GM12878 (cell line): ENCODE results near the gene TBC1D1. TPM values are rescaled to one million over a fixed set of nuclear protein-coding genes. Genes with fewer than 3 reads are reported as not detected.

Source experiments
- ATAC-seq: fragments of 200-7000 bp; cut with Tn5 transposase; 3 replicates; pipeline ENCODE4 v1.9.1; 2020; ENCODE audit warnings: mild to moderate bottlenecking, moderate library complexity
- BruUV-seq: library from RNA; stranded (reverse); fragments of 400-500 nt; replicated peaks from 2 replicates; lab custom pipeline; 2021; lab: Mats Ljungman, UMichigan
- CTCF ChIA-PET: fragments of 300-600 bp; sonication (Branson Sonifier 250); formaldehyde crosslinking; extraction: SDS; loops from one replicate; lab custom pipeline; 2021; ENCODE audit warnings: inconsistent platforms; lab: Yijun Ruan, JAX
- POLR2A ChIA-PET: fragments of 350-600 bp; formaldehyde crosslinking; extraction: SDS; loops from one replicate; lab custom pipeline; 2021; ENCODE audit warnings: inconsistent platforms; lab: Charles Lee
- RAD21 ChIA-PET: fragments of 300-600 bp; sonication (Branson Sonifier 250); formaldehyde crosslinking; loops from one replicate; lab custom pipeline; 2023; ENCODE audit warnings: antibody characterized with exemption; ENCODE audit not compliant: unreplicated experiment; lab: Charles Lee
- SMC1A ChIA-PET: fragments of 300-600 bp; sonication (Branson Sonifier 250); formaldehyde crosslinking; loops from one replicate; lab custom pipeline; 2023; ENCODE audit not compliant: unreplicated experiment, uncharacterized antibody; lab: Charles Lee
- DNase-seq: peaks from one replicate; pipeline ENCODE4 v3.0.0-alpha.2; 2011; ENCODE audit warnings: low read depth, low spot score
- FAIRE-seq: peaks from 3 replicates; lab custom pipeline; 2011; peaks lifted over from hg19 to GRCh38; lab: Jason Lieb, UNC
- H2AFZ ChIP-seq: 2 replicates; pipeline ENCODE4 v1.6.0; 2011; ENCODE audit warnings: low read depth, low read length, control low read depth; ENCODE audit not compliant: control insufficient read depth
- H3K27ac ChIP-seq: 2 replicates; pipeline ENCODE4 v1.5.1; 2011; ENCODE audit warnings: control low read depth; ENCODE audit not compliant: control insufficient read depth, insufficient read depth
- H3K27me3 ChIP-seq, 2 experiments: replicated peaks in 1 of 2; 2 replicates each; pipeline versions ENCODE4 v1.6.0 to v1.6.1; 2011; ENCODE audit warnings: low read length in 1 of 2; ENCODE audit not compliant: control insufficient read depth in 2 of 2, insufficient read depth in 2 of 2
- H3K36me3 ChIP-seq, 2 experiments: 2 replicates each; pipeline ENCODE4 v1.5.1; 2011; ENCODE audit warnings: low read length in 1 of 2; ENCODE audit not compliant: control insufficient read depth in 2 of 2, insufficient read depth in 2 of 2
- H3K4me1 ChIP-seq: 2 replicates; pipeline ENCODE4 v1.6.1; 2011; ENCODE audit warnings: mild to moderate bottlenecking, low read length, moderate library complexity, mixed read lengths; ENCODE audit not compliant: control insufficient read depth, insufficient read depth
- H3K4me2 ChIP-seq: 2 replicates; pipeline ENCODE4 v1.6.0; 2011; ENCODE audit warnings: control low read depth; ENCODE audit not compliant: control insufficient read depth, insufficient read depth
- H3K4me3 ChIP-seq: fragments of 200-600 bp; sonication (generic); 2 replicates; pipeline ENCODE4 v1.5.1; 2016
- H3K79me2 ChIP-seq: 2 replicates; pipeline ENCODE4 v1.6.0; 2011; ENCODE audit warnings: low read length; ENCODE audit not compliant: control insufficient read depth, insufficient read depth
- H3K9ac ChIP-seq: 2 replicates; pipeline ENCODE4 v1.8.0; 2011; ENCODE audit warnings: low read length, control low read depth, mixed read lengths; ENCODE audit not compliant: control insufficient read depth, insufficient read depth
- H3K9me3 ChIP-seq: replicated peaks from 3 replicates; pipeline ENCODE4 v1.5.1; 2011; ENCODE audit warnings: mild to moderate bottlenecking, low read length; ENCODE audit not compliant: control insufficient read depth, insufficient read depth
- H4K20me1 ChIP-seq: 2 replicates; pipeline ENCODE4 v1.6.0; 2011; ENCODE audit not compliant: control insufficient read depth, insufficient read depth
- BMI1 ChIP-seq: fragments of 450-650 bp; IDR thresholded peaks from 2 replicates; pipeline ENCODE4 v1.6.1; 2016; ENCODE audit warnings: mild to moderate bottlenecking, moderate library complexity, borderline replicate concordance
- CTCF ChIP-seq, 3 experiments: IDR thresholded peaks in 2 of 3; conservative IDR thresholded peaks in 1 of 3; 2 replicates each; pipeline ENCODE4 v1.5.1; 2011; ENCODE audit warnings: low read depth in 3 of 3, low read length in 3 of 3, mild to moderate bottlenecking in 3 of 3, control low read depth in 2 of 3, moderate library complexity in 2 of 3, inconsistent platforms in 1 of 3, mixed read lengths in 1 of 3; ENCODE audit not compliant: control insufficient read depth in 2 of 3, insufficient read depth in 1 of 3; ENCODE audit errors: extremely low read depth in 1 of 3
- MTA2 ChIP-seq: fragments of 450-650 bp; IDR thresholded peaks from 2 replicates; pipeline ENCODE4 v1.6.1; 2016; ENCODE audit warnings: low read depth, mild to moderate bottlenecking, moderate library complexity
- MTA3 ChIP-seq: IDR thresholded peaks from 2 replicates; pipeline ENCODE4 v1.6.1; 2012; ENCODE audit warnings: low read length, inconsistent platforms, borderline replicate concordance
- MYB ChIP-seq: fragments of 150-350 bp; IDR thresholded peaks from 2 replicates; pipeline ENCODE4 v1.6.1; 2014; ENCODE audit warnings: mild to moderate bottlenecking, low read depth, low read length, borderline replicate concordance
- NFXL1 ChIP-seq: fragments of 450-650 bp; IDR thresholded peaks from 2 replicates; pipeline ENCODE4 v1.6.1; 2017; ENCODE audit warnings: antibody characterized with exemption, mild to moderate bottlenecking, borderline replicate concordance
- NR2C1 ChIP-seq: fragments of 450-650 bp; IDR thresholded peaks from 2 replicates; pipeline ENCODE4 v1.6.1; 2017; ENCODE audit warnings: antibody characterized with exemption, mild to moderate bottlenecking, moderate library complexity
- PAX5 ChIP-seq: IDR thresholded peaks from 2 replicates; pipeline ENCODE4 v1.6.1; 2011; ENCODE audit warnings: low read depth, low read length, borderline replicate concordance
- PML ChIP-seq: IDR thresholded peaks from 2 replicates; pipeline ENCODE4 v1.6.1; 2012; ENCODE audit warnings: low read length, inconsistent platforms
- POU2F2 ChIP-seq: IDR thresholded peaks from 3 replicates; pipeline ENCODE4 v1.6.1; 2011; ENCODE audit warnings: low read depth, mild to moderate bottlenecking, low read length, borderline replicate concordance
- RFX5 ChIP-seq: IDR thresholded peaks from 2 replicates; pipeline ENCODE4 v1.6.1; 2011; ENCODE audit warnings: low read depth, low read length, improper control_type of control experiment
- SPI1 ChIP-seq: IDR thresholded peaks from 2 replicates; pipeline ENCODE4 v1.6.1; 2011; ENCODE audit warnings: low read depth, mild to moderate bottlenecking, low read length, moderate library complexity, borderline replicate concordance; ENCODE audit not compliant: insufficient read depth
- STAT1 ChIP-seq: fragments of 450-650 bp; conservative IDR thresholded peaks from 2 replicates; pipeline ENCODE4 v1.6.1; 2014; ENCODE audit warnings: antibody characterized with exemption, mild to moderate bottlenecking
- ZBED1 ChIP-seq: IDR thresholded peaks from 2 replicates; pipeline ENCODE4 v1.6.1; 2016; ENCODE audit warnings: borderline replicate concordance
- in situ Hi-C: fragments of 300-500 bp; cut with MboI; formaldehyde crosslinking; loops from 9 replicates; pipeline ENCODE4 v1.14.3; 2018; ENCODE audit warnings: mixed read lengths
- intact Hi-C: fragments of 100-400 bp; cut with micrococcal nuclease; formaldehyde crosslinking; loops from one replicate; pipeline ENCODE4 v1.14.2; 2022; ENCODE audit not compliant: unreplicated experiment
- polyA plus RNA-seq, 11 experiments: library from polyadenylated mRNA; depleted of rRNA in 4 of 11; unstranded in 6 of 11; stranded (reverse) in 5 of 11; fragments of >200 nt; fragmentation: Nextera tagmentation in 4 of 11; fragmentation: Illumina TruSeq in 1 of 11; extraction: Ambion mirVana in 4 of 11; extraction: Trizol in 1 of 11; gene quantifications; 1 replicate in 1 of 11; 2 replicates in 10 of 11; pipeline versions ENCODE4 v1.2.1 to v1.2.3, GENCODE V29; 2011 to 2016; ENCODE audit warnings: inconsistent platforms in 2 of 11, missing spikeins in 2 of 11, low read depth in 1 of 11
- total RNA-seq, 4 experiments: library from RNA; depleted of rRNA in 3 of 4; stranded (reverse); fragments of >200 nt in 3 of 4; fragmentation: Illumina TruSeq in 1 of 4; extraction: Trizol in 1 of 4; gene quantifications; 2 replicates each; pipeline versions ENCODE4 v1.2.1 to v1.2.3, GENCODE V29; 2013 to 2021
- TF ChIP-seq, protein P1 (sequence below): fragments of 450-650 bp; conservative IDR thresholded peaks from 2 replicates; pipeline ENCODE4 v1.6.1; 2017; ENCODE audit warnings: mild to moderate bottlenecking, moderate library complexity
- TF ChIP-seq, protein P2 (sequence below): IDR thresholded peaks from 2 replicates; pipeline ENCODE4 v1.6.1; 2012; ENCODE audit warnings: low read depth, low read length, improper control_type of control experiment
- TF ChIP-seq, protein P3 (sequence below): fragments of 450-650 bp; IDR thresholded peaks from 2 replicates; pipeline ENCODE4 v1.6.1; 2014; ENCODE audit warnings: mild to moderate bottlenecking

TBC1D1 gene
- total and polyA plus RNA-seq, 10 of the 15 experiments (the other 5 are each of a cell fraction or from before 2014, with no cell fraction given): 5.3 to 102 (median 57.8) TPM

- TF ChIP-seq, protein P1, sequence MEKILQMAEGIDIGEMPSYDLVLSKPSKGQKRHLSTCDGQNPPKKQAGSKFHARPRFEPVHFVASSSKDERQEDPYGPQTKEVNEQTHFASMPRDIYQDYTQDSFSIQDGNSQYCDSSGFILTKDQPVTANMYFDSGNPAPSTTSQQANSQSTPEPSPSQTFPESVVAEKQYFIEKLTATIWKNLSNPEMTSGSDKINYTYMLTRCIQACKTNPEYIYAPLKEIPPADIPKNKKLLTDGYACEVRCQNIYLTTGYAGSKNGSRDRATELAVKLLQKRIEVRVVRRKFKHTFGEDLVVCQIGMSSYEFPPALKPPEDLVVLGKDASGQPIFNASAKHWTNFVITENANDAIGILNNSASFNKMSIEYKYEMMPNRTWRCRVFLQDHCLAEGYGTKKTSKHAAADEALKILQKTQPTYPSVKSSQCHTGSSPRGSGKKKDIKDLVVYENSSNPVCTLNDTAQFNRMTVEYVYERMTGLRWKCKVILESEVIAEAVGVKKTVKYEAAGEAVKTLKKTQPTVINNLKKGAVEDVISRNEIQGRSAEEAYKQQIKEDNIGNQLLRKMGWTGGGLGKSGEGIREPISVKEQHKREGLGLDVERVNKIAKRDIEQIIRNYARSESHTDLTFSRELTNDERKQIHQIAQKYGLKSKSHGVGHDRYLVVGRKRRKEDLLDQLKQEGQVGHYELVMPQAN: no peak
- no peak for TF ChIP-seq NFXL1
Measured at GRCh38 chr4:37895271-37895670, 4.4 kb downstream of the TBC1D1 start (continued).

- H3K4me3 ChIP-seq: 0 out of 2 replicates have a peak overlapping the region, but pooled peaks have one; percentile 28
- SMC1A ChIA-PET: interaction anchor here (0.6 to 2.0 kb wide), 18 partner anchors 9 to 282 kb away, joined by 3 to 10 read pairs (median 3); partner anchors contain the start of gene PGM2
- peaks cover 18% of the 10 kb centered on the region for H3K4me1 ChIP-seq
- no peaks in the 10 kb centered on the region for H3K9me3 ChIP-seq
- in situ Hi-C loops (no loop called here), intact Hi-C loops (loop anchor here (2.0 to 10.0 kb wide), 2 partner anchors 80 to 418 kb away; no protein-coding TSS in a partner anchor)
- no peaks in the 10 kb centered on the region for H3K27me3 ChIP-seq
- no peak for FAIRE-seq
- peak overlapping the region; percentile 49 for H3K4me2 ChIP-seq
- no peaks in the 10 kb centered on the region for H4K20me1 ChIP-seq
- no peak overlapping the region; the same call in 1 of the 2 replicates for H2AFZ ChIP-seq
- peaks cover 24% of the 10 kb centered on the region for H3K79me2 ChIP-seq
- RAD21 ChIA-PET: interaction anchor here (1.0 to 1.6 kb wide), 3 partner anchors 8 to 88 kb away, joined by 3 to 4 read pairs (median 3); no protein-coding TSS in a partner anchor
- CTCF ChIA-PET: interaction anchor here (1.0 to 2.3 kb wide), 12 partner anchors 8 to 139 kb away, joined by 3 to 15 read pairs (median 3); no protein-coding TSS in a partner anchor
- no peak overlapping the region; the same call in 1 of the 2 replicates for H3K27ac ChIP-seq
- POLR2A ChIA-PET: interaction anchor here (0.9 to 2.0 kb wide), 3 partner anchors 9 to 39 kb away, joined by 3 to 8 read pairs (median 4); no protein-coding TSS in a partner anchor
- peaks cover 0 to 3% of the 10 kb centered on the region in 2 experiments; a peak in 1 of 4 replicates for H3K36me3 ChIP-seq
- no peak for DNase-seq
- BruUV-seq: no TSS peak
- ATAC-seq: peak; percentile 27
- H3K9ac ChIP-seq: no peak overlapping the region
- no peak for TF ChIP-seq PML
- no peak for TF ChIP-seq NR2C1
- no peak for TF ChIP-seq ZBED1
- TF ChIP-seq SPI1: peak; percentile 39; the same call in 1 of the 2 replicates
- TF ChIP-seq, protein P2, sequence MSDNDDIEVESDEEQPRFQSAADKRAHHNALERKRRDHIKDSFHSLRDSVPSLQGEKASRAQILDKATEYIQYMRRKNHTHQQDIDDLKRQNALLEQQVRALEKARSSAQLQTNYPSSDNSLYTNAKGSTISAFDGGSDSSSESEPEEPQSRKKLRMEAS: no peak
- peak; percentile 14; the same call in 1 of the 2 replicates for TF ChIP-seq MTA2
- no peak for TF ChIP-seq NFXL1
- TF ChIP-seq BMI1: no peak
- TF ChIP-seq, protein P3, sequence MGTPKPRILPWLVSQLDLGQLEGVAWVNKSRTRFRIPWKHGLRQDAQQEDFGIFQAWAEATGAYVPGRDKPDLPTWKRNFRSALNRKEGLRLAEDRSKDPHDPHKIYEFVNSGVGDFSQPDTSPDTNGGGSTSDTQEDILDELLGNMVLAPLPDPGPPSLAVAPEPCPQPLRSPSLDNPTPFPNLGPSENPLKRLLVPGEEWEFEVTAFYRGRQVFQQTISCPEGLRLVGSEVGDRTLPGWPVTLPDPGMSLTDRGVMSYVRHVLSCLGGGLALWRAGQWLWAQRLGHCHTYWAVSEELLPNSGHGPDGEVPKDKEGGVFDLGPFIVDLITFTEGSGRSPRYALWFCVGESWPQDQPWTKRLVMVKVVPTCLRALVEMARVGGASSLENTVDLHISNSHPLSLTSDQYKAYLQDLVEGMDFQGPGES: no peak
- TF ChIP-seq POU2F2: no peak
- no peak for TF ChIP-seq STAT1
- TF ChIP-seq MTA3: no peak
- TF ChIP-seq PAX5: no peak
- TF ChIP-seq MYB: no peak
- no peak for TF ChIP-seq RFX5
- no peak for TF ChIP-seq CTCF (IDR thresholded peaks at IDR 0.05 in 2 of 3, conservative IDR thresholded peaks at IDR 0.05 in 1 of 3; ENCODE audit: control insufficient read depth in 2 of 3, extremely low read depth in 1 of 3, insufficient read depth in 1 of 3, low read depth in 3 of 3, low read length in 3 of 3)
Measured at GRCh38 chr4:37896206-37896860, 5.4 kb downstream of the TBC1D1 start.
